Neural cell (in vitro differentiated cells): Measurements from ENCODE around the gene HK1. TPM values are rescaled to one million over a fixed set of nuclear protein-coding genes. Genes with fewer than 3 reads are reported as not detected.

ENCODE experiments used
- H2AFZ ChIP-seq: fragments of 200-600, 300-800 bp; sonication (generic), shearing (Covaris generic); 2 replicates; pipeline ENCODE4 v1.6.0; 2014; ENCODE audit warnings: low read depth, mild to moderate bottlenecking, antibody characterized with exemption, low read length, moderate library complexity
- H3F3A ChIP-seq: fragments of 200-600 bp; shearing (Covaris generic); 2 replicates; pipeline ENCODE4 v1.6.1; 2016; ENCODE audit warnings: mild to moderate bottlenecking, moderate library complexity, mixed read lengths, antibody characterized with exemption, low read length; ENCODE audit not compliant: insufficient read depth, poor library complexity, severe bottlenecking
- H3K27ac ChIP-seq: fragments of 200-600, 300-800 bp; sonication (generic), shearing (Covaris generic); 2 replicates; pipeline ENCODE4 v1.5.1; 2014; ENCODE audit warnings: mild to moderate bottlenecking, low read length, moderate library complexity
- H3K27me3 ChIP-seq: fragments of 300-800, 200-600 bp; sonication (generic), shearing (Covaris generic); 2 replicates; pipeline ENCODE4 v1.6.0; 2014; ENCODE audit warnings: mild to moderate bottlenecking, low read depth, low read length, moderate library complexity; ENCODE audit not compliant: insufficient read depth
- H3K36me3 ChIP-seq: fragments of 300-800, 200-600 bp; sonication (generic), shearing (Covaris generic); 2 replicates; pipeline ENCODE4 v1.5.1; 2014; ENCODE audit warnings: mild to moderate bottlenecking, antibody characterized with exemption, low read length, moderate library complexity; ENCODE audit not compliant: insufficient read depth
- H3K4me2 ChIP-seq: fragments of 300-800, 200-600 bp; sonication (generic), shearing (Covaris generic); 2 replicates; pipeline ENCODE4 v1.6.0; 2014; ENCODE audit warnings: mild to moderate bottlenecking, low read length
- H3K4me3 ChIP-seq: fragments of 300-800, 200-600 bp; sonication (generic), shearing (Covaris generic); 2 replicates; pipeline ENCODE4 v1.5.1; 2014; ENCODE audit warnings: mild to moderate bottlenecking, low read length, moderate library complexity
- H3K79me2 ChIP-seq: fragments of 200-600 bp; shearing (Covaris generic); replicated peaks from 2 replicates; pipeline ENCODE4 v1.6.0; 2014; ENCODE audit warnings: mild to moderate bottlenecking, low read length, moderate library complexity; ENCODE audit not compliant: insufficient read depth
- H3K9ac ChIP-seq: fragments of 300-800, 200-600 bp; sonication (generic), shearing (Covaris generic); 2 replicates; pipeline ENCODE4 v1.6.1; 2016; ENCODE audit warnings: mild to moderate bottlenecking, low read length, mixed read lengths
- H3K9me2 ChIP-seq: fragments of 200-600 bp; shearing (Covaris generic); 2 replicates; pipeline ENCODE4 v1.6.1; 2016; ENCODE audit warnings: mild to moderate bottlenecking, low read length, mixed read lengths; ENCODE audit not compliant: insufficient read depth
- H3K9me3 ChIP-seq: fragments of 200-600, 300-800 bp; sonication (generic), shearing (Covaris generic); 2 replicates; pipeline ENCODE4 v1.6.1; 2016; ENCODE audit warnings: mild to moderate bottlenecking, mixed run types, low read length, moderate library complexity, mixed read lengths
- H4K20me1 ChIP-seq: fragments of 200-600 bp; shearing (Covaris generic); 2 replicates; pipeline ENCODE4 v1.6.1; 2016; ENCODE audit warnings: mild to moderate bottlenecking, mixed run types; ENCODE audit not compliant: insufficient read depth
- EP300 ChIP-seq: fragments of 450-650 bp; conservative IDR thresholded peaks from 2 replicates; pipeline ENCODE4 v1.6.1; 2014; ENCODE audit warnings: antibody characterized with exemption, mild to moderate bottlenecking, moderate library complexity; ENCODE audit not compliant: poor library complexity, severe bottlenecking
- EZH2 ChIP-seq: fragments of 200-600, 300-800 bp; shearing (Covaris generic), sonication (generic); IDR thresholded peaks from 2 replicates; pipeline ENCODE4 v1.6.1; 2014; ENCODE audit warnings: antibody characterized with exemption, low read length, borderline replicate concordance, mild to moderate bottlenecking; ENCODE audit not compliant: insufficient read depth, poor library complexity, severe bottlenecking
- MXI1 ChIP-seq: fragments of 450-650 bp; conservative IDR thresholded peaks from 2 replicates; pipeline ENCODE4 v1.6.1; 2014; ENCODE audit warnings: antibody characterized with exemption, mild to moderate bottlenecking; ENCODE audit not compliant: poor library complexity, severe bottlenecking
- POLR2AphosphoS5 ChIP-seq: IDR thresholded peaks from 2 replicates; pipeline ENCODE4 v1.6.1; 2012
- RAD21 ChIP-seq: fragments of 450-650 bp; conservative IDR thresholded peaks from 2 replicates; pipeline ENCODE4 v1.6.1; 2014; ENCODE audit warnings: antibody characterized with exemption, mild to moderate bottlenecking, moderate library complexity
- SMC3 ChIP-seq: fragments of 450-650 bp; conservative IDR thresholded peaks from 2 replicates; pipeline ENCODE4 v1.6.1; 2014; ENCODE audit warnings: antibody characterized with exemption, mild to moderate bottlenecking, moderate library complexity; ENCODE audit not compliant: poor library complexity
- TAF1 ChIP-seq: IDR thresholded peaks from 2 replicates; pipeline ENCODE4 v1.6.1; 2012; ENCODE audit warnings: low read depth
- polyA plus RNA-seq: library from polyadenylated mRNA; depleted of rRNA; stranded (reverse); fragments of >200 nt; gene quantifications from 2 replicates; pipeline ENCODE4 v1.2.3, GENCODE V29; 2014
- TF ChIP-seq, protein P1 (sequence below): fragments of 450-650 bp; IDR thresholded peaks from 2 replicates; pipeline ENCODE4 v1.5.1; 2014; ENCODE audit warnings: antibody characterized with exemption, mild to moderate bottlenecking, moderate library complexity; ENCODE audit not compliant: poor library complexity, severe bottlenecking
- TF ChIP-seq, protein P2 (sequence below): IDR thresholded peaks from 2 replicates; pipeline ENCODE4 v1.6.1; 2012; ENCODE audit warnings: borderline replicate concordance

Gene HK1
- polyA plus RNA-seq, 1 donor from 2014 or later, result 60.5 TPM

DNA sequence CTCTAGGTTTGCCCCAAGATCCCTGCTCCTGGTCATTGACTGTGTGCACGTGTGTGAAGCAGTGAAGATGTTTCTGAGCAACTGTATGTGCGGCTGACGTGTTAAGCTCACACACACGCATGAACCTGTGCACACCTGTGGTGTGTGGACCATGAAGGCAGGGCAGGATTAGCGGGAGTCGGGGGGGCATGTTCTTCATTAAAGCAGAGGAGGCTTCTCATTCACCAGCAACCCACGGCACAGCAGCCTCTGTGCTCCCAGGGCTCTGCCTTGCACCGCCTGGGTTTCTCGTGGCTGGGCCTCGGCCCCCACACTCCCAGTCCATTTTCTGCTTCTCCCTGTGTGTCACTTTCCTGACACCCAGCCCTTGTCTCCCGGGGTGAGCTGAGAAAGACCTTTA is 139.2 kb downstream of the HK1 start:
- TF ChIP-seq POLR2AphosphoS5 (no peak), EZH2 (no peak), EP300 (no peak), MXI1 (no peak), SMC3 (no peak), TAF1 (no peak), RAD21 (no peak)
- TF ChIP-seq, protein P1, sequence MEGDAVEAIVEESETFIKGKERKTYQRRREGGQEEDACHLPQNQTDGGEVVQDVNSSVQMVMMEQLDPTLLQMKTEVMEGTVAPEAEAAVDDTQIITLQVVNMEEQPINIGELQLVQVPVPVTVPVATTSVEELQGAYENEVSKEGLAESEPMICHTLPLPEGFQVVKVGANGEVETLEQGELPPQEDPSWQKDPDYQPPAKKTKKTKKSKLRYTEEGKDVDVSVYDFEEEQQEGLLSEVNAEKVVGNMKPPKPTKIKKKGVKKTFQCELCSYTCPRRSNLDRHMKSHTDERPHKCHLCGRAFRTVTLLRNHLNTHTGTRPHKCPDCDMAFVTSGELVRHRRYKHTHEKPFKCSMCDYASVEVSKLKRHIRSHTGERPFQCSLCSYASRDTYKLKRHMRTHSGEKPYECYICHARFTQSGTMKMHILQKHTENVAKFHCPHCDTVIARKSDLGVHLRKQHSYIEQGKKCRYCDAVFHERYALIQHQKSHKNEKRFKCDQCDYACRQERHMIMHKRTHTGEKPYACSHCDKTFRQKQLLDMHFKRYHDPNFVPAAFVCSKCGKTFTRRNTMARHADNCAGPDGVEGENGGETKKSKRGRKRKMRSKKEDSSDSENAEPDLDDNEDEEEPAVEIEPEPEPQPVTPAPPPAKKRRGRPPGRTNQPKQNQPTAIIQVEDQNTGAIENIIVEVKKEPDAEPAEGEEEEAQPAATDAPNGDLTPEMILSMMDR, result no peak
- TF ChIP-seq, protein P2, sequence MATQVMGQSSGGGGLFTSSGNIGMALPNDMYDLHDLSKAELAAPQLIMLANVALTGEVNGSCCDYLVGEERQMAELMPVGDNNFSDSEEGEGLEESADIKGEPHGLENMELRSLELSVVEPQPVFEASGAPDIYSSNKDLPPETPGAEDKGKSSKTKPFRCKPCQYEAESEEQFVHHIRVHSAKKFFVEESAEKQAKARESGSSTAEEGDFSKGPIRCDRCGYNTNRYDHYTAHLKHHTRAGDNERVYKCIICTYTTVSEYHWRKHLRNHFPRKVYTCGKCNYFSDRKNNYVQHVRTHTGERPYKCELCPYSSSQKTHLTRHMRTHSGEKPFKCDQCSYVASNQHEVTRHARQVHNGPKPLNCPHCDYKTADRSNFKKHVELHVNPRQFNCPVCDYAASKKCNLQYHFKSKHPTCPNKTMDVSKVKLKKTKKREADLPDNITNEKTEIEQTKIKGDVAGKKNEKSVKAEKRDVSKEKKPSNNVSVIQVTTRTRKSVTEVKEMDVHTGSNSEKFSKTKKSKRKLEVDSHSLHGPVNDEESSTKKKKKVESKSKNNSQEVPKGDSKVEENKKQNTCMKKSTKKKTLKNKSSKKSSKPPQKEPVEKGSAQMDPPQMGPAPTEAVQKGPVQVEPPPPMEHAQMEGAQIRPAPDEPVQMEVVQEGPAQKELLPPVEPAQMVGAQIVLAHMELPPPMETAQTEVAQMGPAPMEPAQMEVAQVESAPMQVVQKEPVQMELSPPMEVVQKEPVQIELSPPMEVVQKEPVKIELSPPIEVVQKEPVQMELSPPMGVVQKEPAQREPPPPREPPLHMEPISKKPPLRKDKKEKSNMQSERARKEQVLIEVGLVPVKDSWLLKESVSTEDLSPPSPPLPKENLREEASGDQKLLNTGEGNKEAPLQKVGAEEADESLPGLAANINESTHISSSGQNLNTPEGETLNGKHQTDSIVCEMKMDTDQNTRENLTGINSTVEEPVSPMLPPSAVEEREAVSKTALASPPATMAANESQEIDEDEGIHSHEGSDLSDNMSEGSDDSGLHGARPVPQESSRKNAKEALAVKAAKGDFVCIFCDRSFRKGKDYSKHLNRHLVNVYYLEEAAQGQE, result no peak
- Histone ChIP-seq H3K9ac (no peak overlapping the region), H4K20me1 (no peaks in the 10 kb centered on the region), H3K4me2 (no peak overlapping the region), H3K4me3 (no peak overlapping the region), H3K27me3 (no peaks in the 10 kb centered on the region), H3K9me2 (no peaks in the 10 kb centered on the region), H3K9me3 (no peaks in the 10 kb centered on the region), H3K27ac (no peak overlapping the region), H2AFZ (no peak overlapping the region), H3K79me2 (no peaks in the 10 kb centered on the region), H3F3A (no peaks in the 10 kb centered on the region), H3K36me3 (no peaks in the 10 kb centered on the region)

DNA sequence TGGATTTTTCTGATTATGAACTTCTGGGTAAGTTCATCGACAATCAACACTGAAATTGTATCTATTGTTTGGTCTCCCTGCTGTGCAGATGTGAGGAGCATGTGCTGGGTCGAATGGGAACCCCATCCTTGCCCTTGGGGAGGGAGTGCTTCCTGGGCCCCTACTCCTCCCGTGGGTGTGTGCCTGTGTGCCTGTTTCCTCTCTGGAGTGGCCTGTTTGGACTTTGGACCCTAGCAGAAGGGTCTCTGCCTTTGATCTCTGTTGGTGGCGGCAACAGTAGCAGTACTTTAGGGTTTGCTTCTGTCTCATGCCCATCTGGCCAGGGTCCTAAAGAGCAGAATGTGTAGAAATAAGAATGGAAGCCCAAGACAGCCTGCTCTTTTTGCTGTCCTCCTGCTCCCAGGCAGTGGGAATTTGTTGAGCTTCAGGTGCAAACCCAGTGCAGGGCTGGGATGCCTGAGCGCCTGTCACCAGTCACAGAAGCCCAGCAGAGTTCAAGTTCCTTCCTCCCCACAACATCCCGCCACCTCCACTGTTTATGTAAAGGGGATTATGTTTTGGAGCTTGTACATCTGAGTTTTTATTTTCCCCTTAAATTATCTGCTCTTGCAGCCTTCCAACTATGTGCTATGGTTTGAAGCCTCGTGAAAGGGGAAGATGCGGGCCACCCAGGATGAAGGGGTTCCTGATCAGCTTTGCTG is 139.9 kb downstream of the HK1 start:
- H3K9ac ChIP-seq, result no peak overlapping the region
- H3K9me3 ChIP-seq, result no peaks in the 10 kb centered on the region
- H3F3A ChIP-seq, result no peaks in the 10 kb centered on the region
- H3K9me2 ChIP-seq, result no peaks in the 10 kb centered on the region
- no peaks in the 10 kb centered on the region for H3K79me2 ChIP-seq
- no peak overlapping the region for H3K4me3 ChIP-seq
- H2AFZ ChIP-seq, result no peak overlapping the region
- H4K20me1 ChIP-seq, result no peaks in the 10 kb centered on the region
- H3K36me3 ChIP-seq, result no peaks in the 10 kb centered on the region
- TF ChIP-seq TAF1, result no peak
- no peak for TF ChIP-seq SMC3
- TF ChIP-seq, protein P2, result no peak
- TF ChIP-seq RAD21, result no peak
- no peak for TF ChIP-seq POLR2AphosphoS5
- no peak for TF ChIP-seq EZH2
- TF ChIP-seq, protein P1, result no peak
- H3K27ac ChIP-seq, result no peak overlapping the region
- no peak overlapping the region for H3K4me2 ChIP-seq
- no peaks in the 10 kb centered on the region for H3K27me3 ChIP-seq
